ENCODE results near the gene TMEM127.

GRCh38 chr2:96213379-96213778 is 52.4 kb downstream of the TMEM127 start:
- TF ChIP-seq CTCF (IDR thresholded peaks at IDR 0.05) (no peak), POLR2A (IDR thresholded peaks at IDR 0.05) (no peak), POLR2AphosphoS5 (IDR thresholded peaks at IDR 0.05) (no peak)
